HepG2 (cell line): ENCODE results near the gene C5AR2. TPM values are rescaled to one million over a fixed set of nuclear protein-coding genes. Genes with fewer than 3 reads are reported as not detected.

Experiments used
- BCLAF1 ChIP-seq: fragments of 450-650 bp; IDR thresholded peaks from 2 replicates; pipeline ENCODE4 v1.6.1; 2017; ENCODE audit warnings: mild to moderate bottlenecking
- GATAD1 ChIP-seq: IDR thresholded peaks from 2 replicates; pipeline ENCODE4 v1.6.1; 2016; ENCODE audit warnings: missing genetic modification reagents, missing compliant biosample characterization
- KIAA2018 ChIP-seq: sonication (generic); formaldehyde crosslinking; IDR thresholded peaks from 2 replicates; pipeline ENCODE4 v1.5.0; 2020; ENCODE audit warnings: mild to moderate bottlenecking, missing genetic modification reagents, borderline replicate concordance
- MAFG ChIP-seq: sonication (generic); formaldehyde crosslinking; IDR thresholded peaks from 2 replicates; pipeline ENCODE4 v1.5.1; 2020; ENCODE audit warnings: mild to moderate bottlenecking, missing genetic modification reagents
- ONECUT2 ChIP-seq: sonication (generic); formaldehyde crosslinking; IDR thresholded peaks from 2 replicates; pipeline ENCODE4 v1.4.0; 2020; ENCODE audit warnings: missing genetic modification reagents
- PAWR ChIP-seq: sonication (generic); formaldehyde crosslinking; IDR thresholded peaks from 2 replicates; pipeline ENCODE4 v1.4.0; 2020; ENCODE audit warnings: missing genetic modification reagents, mild to moderate bottlenecking, borderline replicate concordance
- ZBTB49 ChIP-seq: sonication (generic); formaldehyde crosslinking; IDR thresholded peaks from 2 replicates; pipeline ENCODE4 v1.4.0; 2020; ENCODE audit warnings: missing genetic modification reagents, borderline replicate concordance
- ZNF138 ChIP-seq: sonication (generic); formaldehyde crosslinking; IDR thresholded peaks from 2 replicates; pipeline ENCODE4 v1.5.0; 2020; ENCODE audit warnings: mild to moderate bottlenecking, low read depth, missing genetic modification reagents
- ZNF143 ChIP-seq: sonication (generic); formaldehyde crosslinking; IDR thresholded peaks from 2 replicates; pipeline ENCODE4 v1.4.0; 2020; ENCODE audit warnings: missing genetic modification reagents
- ZNF253 ChIP-seq: sonication (generic); formaldehyde crosslinking; IDR thresholded peaks from 2 replicates; pipeline ENCODE4 v1.8.0; 2022; ENCODE audit warnings: mild to moderate bottlenecking, missing genetic modification reagents, borderline replicate concordance
- ZNF564 ChIP-seq: sonication (generic); formaldehyde crosslinking; IDR thresholded peaks from 2 replicates; pipeline ENCODE4 v1.8.1; 2023; ENCODE audit warnings: mild to moderate bottlenecking, missing genetic modification reagents
- ZNF598 ChIP-seq: sonication (generic); formaldehyde crosslinking; IDR thresholded peaks from 2 replicates; pipeline ENCODE4 v1.5.1; 2020; ENCODE audit warnings: mild to moderate bottlenecking, missing genetic modification reagents, borderline replicate concordance
- ZNF619 ChIP-seq: sonication (generic); formaldehyde crosslinking; IDR thresholded peaks from 2 replicates; pipeline ENCODE4 v1.4.0; 2020; ENCODE audit warnings: mild to moderate bottlenecking, missing genetic modification reagents
- ZNF703 ChIP-seq: sonication (generic); formaldehyde crosslinking; IDR thresholded peaks from 2 replicates; pipeline ENCODE4 v1.5.1; 2020; ENCODE audit warnings: missing genetic modification reagents, mild to moderate bottlenecking, moderate library complexity, borderline replicate concordance
- ZNF780A ChIP-seq: sonication (generic); formaldehyde crosslinking; IDR thresholded peaks from 2 replicates; pipeline ENCODE4 v1.8.0; 2022; ENCODE audit warnings: mild to moderate bottlenecking, missing genetic modification reagents, moderate library complexity
- polyA plus RNA-seq, 8 experiments: library from polyadenylated mRNA; depleted of rRNA in 3 of 8; stranded (reverse) in 7 of 8; unstranded in 1 of 8; fragments of >200 nt; fragmentation: Illumina TruSeq in 4 of 8; extraction: Trizol in 4 of 8; gene quantifications; 2 replicates each; pipeline versions ENCODE4 v1.2.1 to v1.2.3, GENCODE V29; 2011 to 2016; ENCODE audit warnings: low read depth in 4 of 8, missing spikeins in 1 of 8, mixed read lengths in 1 of 8; ENCODE audit not compliant: insufficient read depth in 1 of 8
- total RNA-seq, 5 experiments: library from RNA; depleted of rRNA; stranded (reverse); fragments of >200 nt; fragmentation: Illumina TruSeq; extraction: Trizol; gene quantifications; 2 replicates each; pipeline ENCODE4 v1.2.3, GENCODE V29; 2016; ENCODE audit warnings: low read depth in 1 of 5

C5AR2 gene
- total and polyA plus RNA-seq, 2 of the 13 experiments (the other 11 are each of a cell fraction or from before 2014, with no cell fraction given), result 0.09 to 0.24 TPM

- TF ChIP-seq ZNF564 (CRISPR knock-in tag) (no peak), ZNF598 (CRISPR knock-in tag) (no peak), MAFG (no peak), ZNF780A (CRISPR knock-in tag) (0 out of 2 replicates have a peak, but pooled peaks have one; percentile 38), ZNF138 (CRISPR knock-in tag) (no peak), ZNF253 (CRISPR knock-in tag) (no peak), KIAA2018 (CRISPR knock-in tag) (no peak), ZBTB49 (CRISPR knock-in tag) (no peak), ZNF619 (CRISPR knock-in tag) (no peak), ZNF143 (CRISPR knock-in tag) (peak; percentile 81), ZNF703 (CRISPR knock-in tag) (no peak), BCLAF1 (no peak), PAWR (CRISPR knock-in tag) (no peak), ONECUT2 (CRISPR knock-in tag) (no peak), GATAD1 (peak; percentile 18; the same call in 1 of the 2 replicates)
Measured at GRCh38 chr19:47315125-47315821, 16.7 kb upstream of the C5AR2 start (continued).
